MCF 10A (cell line): Measurements from ENCODE around the gene ZNF470. TPM values are rescaled to one million over a fixed set of nuclear protein-coding genes. Genes with fewer than 3 reads are reported as not detected.

Source experiments
- BruUV-seq: library from RNA; stranded (reverse); fragments of 400-500 nt; replicated peaks from 2 replicates; lab custom pipeline; 2021; lab: Mats Ljungman, UMichigan
- CTCF ChIA-PET: fragments of 300-600 bp; sonication (Branson Sonifier 250); formaldehyde crosslinking; extraction: SDS; loops from one replicate; lab custom pipeline; 2021; ENCODE audit warnings: antibody characterized with exemption, inconsistent platforms; lab: Yijun Ruan, JAX
- POLR2A ChIA-PET: fragments of 300-600, 350-650 bp; sonication (Branson Sonifier 250); formaldehyde crosslinking; extraction: SDS; loops from one replicate; lab custom pipeline; 2020; ENCODE audit warnings: antibody characterized with exemption, inconsistent platforms; lab: Yijun Ruan, JAX
- DNase-seq: peaks from one replicate; pipeline ENCODE4 v3.0.0-alpha.2; 2018; ENCODE audit not compliant: unreplicated experiment
- H3K27ac Mint-ChIP-seq: one replicate; pipeline ENCODE4 v1.8.0; 2022; ENCODE audit warnings: mild to moderate bottlenecking, low read depth, mixed read lengths; ENCODE audit not compliant: unreplicated experiment
- H3K27me3 Mint-ChIP-seq: one replicate; pipeline ENCODE4 v1.8.0; 2022; ENCODE audit warnings: mixed read lengths; ENCODE audit not compliant: insufficient read depth, unreplicated experiment
- H3K36me3 Mint-ChIP-seq: one replicate; pipeline ENCODE4 v1.8.0; 2022; ENCODE audit warnings: mild to moderate bottlenecking, moderate library complexity, mixed read lengths; ENCODE audit not compliant: insufficient read depth, unreplicated experiment
- H3K4me1 Mint-ChIP-seq: one replicate; pipeline ENCODE4 v1.8.0; 2022; ENCODE audit warnings: mixed read lengths; ENCODE audit not compliant: insufficient read depth, unreplicated experiment
- H3K4me3 Mint-ChIP-seq: one replicate; pipeline ENCODE4 v1.8.0; 2022; ENCODE audit warnings: mild to moderate bottlenecking, moderate library complexity, mixed read lengths; ENCODE audit not compliant: unreplicated experiment
- H3K9me3 Mint-ChIP-seq: one replicate; pipeline ENCODE4 v1.8.0; 2022; ENCODE audit warnings: mixed read lengths; ENCODE audit not compliant: unreplicated experiment
- intact Hi-C: fragments of 100-400 bp; cut with micrococcal nuclease; formaldehyde crosslinking; loops from 2 replicates; pipeline ENCODE4 v1.14.1; 2022
- total RNA-seq: library from RNA; stranded (reverse); gene quantifications from 2 replicates; pipeline ENCODE4 v1.2.3, GENCODE V29; 2022
- TF ChIP-seq, protein P1 (sequence below): fragments of 200-600 bp; IDR thresholded peaks from one replicate; pipeline ENCODE4 v1.8.0; 2022; ENCODE audit warnings: antibody characterized with exemption, mild to moderate bottlenecking; ENCODE audit not compliant: unreplicated experiment

The ZNF470 gene
- total RNA-seq, 1 experiment from 2014 or later = not detected

DNA sequence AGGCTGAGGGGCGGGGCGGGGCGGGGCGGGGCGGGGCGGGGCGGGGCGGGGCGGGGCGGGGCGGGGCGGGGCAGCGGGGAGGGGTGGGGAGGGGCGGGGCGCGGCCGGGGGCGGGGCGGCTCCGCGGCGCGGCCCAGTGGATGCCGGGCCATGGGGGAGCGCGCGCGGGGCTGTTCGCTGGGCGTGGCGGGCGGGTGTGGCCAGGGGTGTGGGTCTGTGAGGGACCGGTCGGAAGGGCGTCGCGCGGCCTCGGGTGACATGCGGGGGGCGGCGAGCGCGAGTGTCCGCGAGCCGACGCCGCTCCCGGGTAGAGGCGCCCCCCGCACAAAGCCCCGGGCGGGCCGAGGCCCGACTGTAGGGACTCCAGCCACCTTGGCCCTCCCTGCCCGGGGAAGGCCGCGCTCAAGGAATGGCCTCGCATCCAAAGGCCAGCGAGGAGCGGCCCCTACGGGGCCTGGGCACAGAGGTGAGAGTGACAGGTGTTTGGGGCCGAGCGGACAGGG, 28.5 kb upstream of the ZNF470 start, which contains the start of gene ZFP28:
ZFP28 (plus strand) TSS at position 188 of the 503 bp plus-strand sequence; CDS start at position 259, 71 bp downstream.
- Mint-ChIP-seq H3K27ac (no peak within 1 kb of the TSS), H3K4me3 (no peak within 1 kb of the TSS), H3K36me3 (no peaks in the 10 kb centered on the region), H3K27me3 (no peaks in the 10 kb centered on the region), H3K4me1 (no peaks in the 10 kb centered on the region), H3K9me3 (peaks cover 25% of the 10 kb centered on the region)
- intact Hi-C loops = no loop called here
- TF ChIP-seq, protein P1, sequence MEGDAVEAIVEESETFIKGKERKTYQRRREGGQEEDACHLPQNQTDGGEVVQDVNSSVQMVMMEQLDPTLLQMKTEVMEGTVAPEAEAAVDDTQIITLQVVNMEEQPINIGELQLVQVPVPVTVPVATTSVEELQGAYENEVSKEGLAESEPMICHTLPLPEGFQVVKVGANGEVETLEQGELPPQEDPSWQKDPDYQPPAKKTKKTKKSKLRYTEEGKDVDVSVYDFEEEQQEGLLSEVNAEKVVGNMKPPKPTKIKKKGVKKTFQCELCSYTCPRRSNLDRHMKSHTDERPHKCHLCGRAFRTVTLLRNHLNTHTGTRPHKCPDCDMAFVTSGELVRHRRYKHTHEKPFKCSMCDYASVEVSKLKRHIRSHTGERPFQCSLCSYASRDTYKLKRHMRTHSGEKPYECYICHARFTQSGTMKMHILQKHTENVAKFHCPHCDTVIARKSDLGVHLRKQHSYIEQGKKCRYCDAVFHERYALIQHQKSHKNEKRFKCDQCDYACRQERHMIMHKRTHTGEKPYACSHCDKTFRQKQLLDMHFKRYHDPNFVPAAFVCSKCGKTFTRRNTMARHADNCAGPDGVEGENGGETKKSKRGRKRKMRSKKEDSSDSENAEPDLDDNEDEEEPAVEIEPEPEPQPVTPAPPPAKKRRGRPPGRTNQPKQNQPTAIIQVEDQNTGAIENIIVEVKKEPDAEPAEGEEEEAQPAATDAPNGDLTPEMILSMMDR = no peak
- BruUV-seq = no TSS peak
- ChIA-PET POLR2A (no interaction called here), CTCF (no interaction called here)
- no peak for DNase-seq

DNA sequence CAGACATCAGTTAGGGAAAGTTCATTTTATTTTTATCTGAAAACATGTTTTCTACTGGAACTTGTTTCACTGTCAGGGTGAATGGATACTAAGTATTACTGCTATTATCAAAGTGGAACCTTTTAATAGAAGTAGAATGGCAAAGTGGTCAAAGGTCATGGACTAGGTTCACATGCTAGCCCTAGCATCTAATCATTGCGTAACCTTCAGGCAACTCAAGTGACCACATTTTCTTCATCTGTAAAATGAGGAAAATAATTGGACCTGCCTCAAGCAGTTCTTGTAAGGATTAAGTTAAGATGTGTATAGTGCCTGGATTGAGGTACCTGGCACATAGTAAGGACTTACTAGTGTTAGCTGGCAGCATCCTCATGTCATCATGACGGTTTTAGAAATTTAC, 23.5 kb upstream of the ZNF470 start:
- Mint-ChIP-seq H3K4me3 (no peak overlapping the region), H3K27me3 (no peaks in the 10 kb centered on the region), H3K27ac (no peak overlapping the region), H3K4me1 (no peaks in the 10 kb centered on the region), H3K9me3 (peaks cover 27% of the 10 kb centered on the region), H3K36me3 (no peaks in the 10 kb centered on the region)
- BruUV-seq = no TSS peak
- TF ChIP-seq, protein P1 = no peak
- ChIA-PET CTCF (no interaction called here), POLR2A (no interaction called here)
- intact Hi-C loops = no loop called here
- DNase-seq = no peak

DNA sequence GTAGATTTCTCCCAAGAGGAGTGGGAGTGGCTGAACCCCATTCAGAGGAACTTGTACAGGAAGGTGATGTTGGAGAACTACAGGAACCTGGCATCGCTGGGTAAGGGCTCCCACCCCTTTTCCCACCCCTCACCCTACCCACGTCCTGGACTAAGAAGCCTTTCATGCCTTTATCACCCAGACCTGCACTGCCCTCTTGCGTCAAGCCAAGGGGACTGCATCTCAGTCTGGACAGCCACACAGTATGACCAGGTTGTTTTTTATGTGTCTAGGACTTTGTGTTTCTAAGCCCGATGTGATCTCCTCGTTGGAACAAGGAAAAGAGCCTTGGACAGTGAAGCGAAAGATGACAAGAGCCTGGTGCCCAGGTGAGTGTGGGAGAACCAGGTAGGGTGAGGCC, 19.7 kb upstream of the ZNF470 start:
- intact Hi-C loops = no loop called here
- POLR2A ChIA-PET = no interaction called here
- H3K4me3 Mint-ChIP-seq = no peak overlapping the region
- CTCF ChIA-PET = no interaction called here
- TF ChIP-seq, protein P1 = no peak
- BruUV-seq = no TSS peak
- DNase-seq = no peak
- H3K4me1 Mint-ChIP-seq = no peaks in the 10 kb centered on the region
- peaks cover 2% of the 10 kb centered on the region for H3K36me3 Mint-ChIP-seq
- no peak overlapping the region for H3K27ac Mint-ChIP-seq
- H3K9me3 Mint-ChIP-seq = peaks cover 22% of the 10 kb centered on the region
- no peaks in the 10 kb centered on the region for H3K27me3 Mint-ChIP-seq

DNA sequence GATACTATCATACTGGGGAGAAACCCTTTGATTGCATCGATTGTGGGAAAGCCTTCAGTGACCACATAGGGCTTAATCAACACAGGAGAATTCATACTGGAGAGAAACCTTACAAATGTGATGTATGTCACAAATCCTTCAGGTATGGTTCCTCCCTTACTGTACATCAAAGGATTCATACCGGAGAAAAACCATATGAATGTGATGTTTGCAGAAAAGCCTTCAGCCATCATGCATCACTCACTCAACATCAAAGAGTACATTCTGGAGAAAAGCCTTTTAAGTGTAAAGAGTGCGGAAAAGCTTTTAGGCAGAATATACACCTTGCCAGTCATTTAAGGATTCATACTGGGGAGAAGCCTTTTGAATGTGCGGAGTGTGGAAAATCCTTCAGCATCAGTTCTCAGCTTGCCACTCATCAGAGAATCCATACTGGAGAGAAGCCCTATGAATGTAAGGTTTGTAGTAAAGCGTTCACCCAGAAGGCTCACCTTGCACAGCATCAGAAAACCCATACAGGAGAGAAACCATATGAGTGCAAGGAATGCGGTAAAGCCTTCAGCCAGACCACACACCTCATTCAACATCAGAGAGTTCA, 12.9 kb upstream of the ZNF470 start:
- BruUV-seq = no TSS peak
- H3K27me3 Mint-ChIP-seq = no peaks in the 10 kb centered on the region
- peaks cover 7% of the 10 kb centered on the region for H3K36me3 Mint-ChIP-seq
- DNase-seq = no peak
- TF ChIP-seq, protein P1 = no peak
- H3K4me3 Mint-ChIP-seq = no peak overlapping the region
- ChIA-PET CTCF (no interaction called here), POLR2A (no interaction called here)
- no peaks in the 10 kb centered on the region for H3K4me1 Mint-ChIP-seq
- no peak overlapping the region for H3K27ac Mint-ChIP-seq
- intact Hi-C loops = no loop called here
- peaks cover 32% of the 10 kb centered on the region for H3K9me3 Mint-ChIP-seq
